GM04503 (cell line): ENCODE data around the gene RNF151.

Source experiments
- DNase-seq: peaks from one replicate; pipeline ENCODE4 v3.0.0-alpha.2; 2012; ENCODE audit warnings: low read depth

The RNF151 gene

GRCh38 chr16:1976951-1977874 lies 10.6 kb downstream of the RNF151 start:
- no peak for DNase-seq

GRCh38 chr16:1977875-1978268 lies 11.2 kb downstream of the RNF151 start:
- no peak for DNase-seq

GRCh38 chr16:1978476-1979120 lies 11.9 kb downstream of the RNF151 start:
- no peak for DNase-seq

- no peak for DNase-seq
These were observed 12.8 kb downstream of the RNF151 start for GRCh38 chr16:1979271-1980029.

- no peak for DNase-seq
These were observed 13.5 kb downstream of the RNF151 start for GRCh38 chr16:1980030-1980769.

- DNase-seq = no peak
These were observed 14.1 kb downstream of the RNF151 start for GRCh38 chr16:1980770-1981087.

- DNase-seq = no peak
These were observed 14.8 kb downstream of the RNF151 start, which contains the start of gene NOXO1 for GRCh38 chr16:1981398-1981836. TSS of gene NOXO1 (minus strand) at chr16:1981469. CDS start at chr16:1981179, 290 bp downstream.

GRCh38 chr16:1982013-1982433 lies 15.4 kb downstream of the RNF151 start:
- no peak for DNase-seq

- no peak for DNase-seq
These were observed 16.4 kb downstream of the RNF151 start for GRCh38 chr16:1982991-1983543.

- DNase-seq = no peak
These were observed 17.1 kb downstream of the RNF151 start, which contains the start of gene GFER for GRCh38 chr16:1983544-1984346. TSS of gene GFER (plus strand) at chr16:1984193. CDS start at chr16:1984219, 26 bp downstream.

- no peak for DNase-seq
These were observed 17.9 kb downstream of the RNF151 start for GRCh38 chr16:1984347-1985225.

GRCh38 chr16:1985466-1986150 lies 19.0 kb downstream of the RNF151 start:
- no peak for DNase-seq

- no peak for DNase-seq
These were observed 20.5 kb downstream of the RNF151 start for GRCh38 chr16:1987198-1987597.

- no peak for DNase-seq
These were observed 22.8 kb downstream of the RNF151 start, which contains the start of gene SYNGR3 for GRCh38 chr16:1989209-1990100. TSS of gene SYNGR3 (plus strand) at chr16:1989970. CDS start at chr16:1990103, 133 bp downstream.

- no peak for DNase-seq
These were observed 23.4 kb downstream of the RNF151 start for GRCh38 chr16:1990101-1990350.

GRCh38 chr16:1990351-1991134 lies 23.9 kb downstream of the RNF151 start:
- no peak for DNase-seq

GRCh38 chr16:1991135-1991551 lies 24.5 kb downstream of the RNF151 start:
- no peak for DNase-seq
